Keratinocyte (primary cell): ENCODE measurements around the gene GCNT4. TPM values are rescaled to one million over a fixed set of nuclear protein-coding genes. Genes with fewer than 3 reads are reported as not detected.

ENCODE experiments used
- DNase-seq: peaks from one replicate; pipeline ENCODE4 v3.0.0-alpha.2; 2011; ENCODE audit warnings: low read depth, missing footprints, low spot score
- FAIRE-seq: peaks from 2 replicates; lab custom pipeline; 2011; peaks lifted over from hg19 to GRCh38; lab: Jason Lieb, UNC
- H2AFZ ChIP-seq: 2 replicates; pipeline ENCODE4 v1.6.0; 2012; ENCODE audit warnings: low read length, control low read depth, inconsistent platforms; ENCODE audit not compliant: control insufficient read depth
- H3K27ac ChIP-seq: 2 replicates; pipeline ENCODE4 v1.5.1; 2011; ENCODE audit warnings: low read length; ENCODE audit not compliant: control insufficient read depth, insufficient read depth
- H3K27me3 ChIP-seq: 3 replicates; pipeline ENCODE4 v1.6.0; 2011; ENCODE audit warnings: low read length; ENCODE audit not compliant: control insufficient read depth, insufficient read depth; ENCODE audit errors: extremely low read depth
- H3K36me3 ChIP-seq, 2 experiments: 2 replicates in 1 of 2; 3 replicates in 1 of 2; pipeline ENCODE4 v1.5.1; 2011; ENCODE audit warnings: low read length in 2 of 2, mild to moderate bottlenecking in 1 of 2; ENCODE audit not compliant: control insufficient read depth in 2 of 2, insufficient read depth in 2 of 2; ENCODE audit errors: extremely low read depth in 1 of 2
- H3K4me1 ChIP-seq: 3 replicates; pipeline ENCODE4 v1.5.1; 2011; ENCODE audit warnings: low read length; ENCODE audit not compliant: control insufficient read depth, insufficient read depth; ENCODE audit errors: extremely low read depth
- H3K4me2 ChIP-seq: 3 replicates; pipeline ENCODE4 v1.6.0; 2011; ENCODE audit warnings: low read depth, low read length; ENCODE audit not compliant: control insufficient read depth, insufficient read depth; ENCODE audit errors: extremely low read depth
- H3K4me3 ChIP-seq, 3 experiments: fragments of 200-600 bp in 1 of 3; sonication (generic) in 1 of 3; 2 replicates in 2 of 3; 3 replicates in 1 of 3; pipeline ENCODE4 v1.5.1; 2011 to 2016; ENCODE audit warnings: low read length in 3 of 3, mild to moderate bottlenecking in 3 of 3, control low read depth in 2 of 3, inconsistent platforms in 1 of 3, low read depth in 1 of 3, mixed read lengths in 1 of 3, mixed run types in 1 of 3, moderate library complexity in 1 of 3; ENCODE audit not compliant: control insufficient read depth in 2 of 3, insufficient read depth in 2 of 3; ENCODE audit errors: extremely low read depth in 1 of 3
- H3K79me2 ChIP-seq: 2 replicates; pipeline ENCODE4 v1.6.0; 2012; ENCODE audit warnings: low read length; ENCODE audit not compliant: control insufficient read depth, insufficient read depth
- H3K9ac ChIP-seq: 3 replicates; pipeline ENCODE4 v1.6.0; 2011; ENCODE audit warnings: low read length; ENCODE audit not compliant: control insufficient read depth, insufficient read depth; ENCODE audit errors: extremely low read depth
- H3K9me1 ChIP-seq: 3 replicates; pipeline ENCODE4 v1.6.0; 2011; ENCODE audit warnings: low read length; ENCODE audit not compliant: control insufficient read depth, insufficient read depth; ENCODE audit errors: extremely low read depth
- H3K9me3 ChIP-seq: 2 replicates; pipeline ENCODE4 v1.5.1; 2012; ENCODE audit warnings: low read depth, low read length; ENCODE audit not compliant: control insufficient read depth
- H4K20me1 ChIP-seq: 3 replicates; pipeline ENCODE4 v1.6.0; 2011; ENCODE audit warnings: low read length; ENCODE audit not compliant: control insufficient read depth, insufficient read depth; ENCODE audit errors: extremely low read depth
- EZH2 ChIP-seq: IDR thresholded peaks from one replicate; pipeline ENCODE4 v1.6.1; 2012; ENCODE audit warnings: inconsistent platforms, mild to moderate bottlenecking, low read length, moderate library complexity
- dilution Hi-C: fragments of 300-500 bp; cut with MboI; formaldehyde crosslinking; loops from one replicate; pipeline ENCODE4 v1.7.0; 2020; ENCODE audit warnings: low sequenced_read_pairs; ENCODE audit not compliant: extremely low pct_ligation_motif_present
- polyA plus RNA-seq, 5 experiments: library from polyadenylated mRNA; depleted of rRNA in 3 of 5; stranded (reverse) in 3 of 5; stranded (forward) in 1 of 5; unstranded in 1 of 5; fragments of >200 nt; gene quantifications; 1 replicate in 1 of 5; 2 replicates in 3 of 5; 3 replicates in 1 of 5; pipeline versions ENCODE4 v1.2.1 to v1.2.3, GENCODE V29; 2011 to 2012; ENCODE audit warnings: missing spikeins in 2 of 5, low read depth in 1 of 5, low replicate concordance in 1 of 5
- TF ChIP-seq, protein P1 (sequence below), 3 experiments: IDR thresholded peaks in 1 of 3; conservative IDR thresholded peaks in 1 of 3; optimal IDR thresholded peaks in 1 of 3; 2 replicates in 2 of 3; 3 replicates in 1 of 3; pipeline versions ENCODE3 to v1.5.1; 2011; ENCODE audit warnings: low read length in 3 of 3, mild to moderate bottlenecking in 3 of 3, moderate library complexity in 2 of 3, control low read depth in 1 of 3, inconsistent platforms in 1 of 3; ENCODE audit not compliant: insufficient read depth in 2 of 3; ENCODE audit errors: extremely low read depth in 1 of 3

Gene GCNT4
- polyA plus RNA-seq, 1 donor (not counting 4 experiments of a cell fraction or from before 2014, with no cell fraction given), result 3.2 TPM

DNA sequence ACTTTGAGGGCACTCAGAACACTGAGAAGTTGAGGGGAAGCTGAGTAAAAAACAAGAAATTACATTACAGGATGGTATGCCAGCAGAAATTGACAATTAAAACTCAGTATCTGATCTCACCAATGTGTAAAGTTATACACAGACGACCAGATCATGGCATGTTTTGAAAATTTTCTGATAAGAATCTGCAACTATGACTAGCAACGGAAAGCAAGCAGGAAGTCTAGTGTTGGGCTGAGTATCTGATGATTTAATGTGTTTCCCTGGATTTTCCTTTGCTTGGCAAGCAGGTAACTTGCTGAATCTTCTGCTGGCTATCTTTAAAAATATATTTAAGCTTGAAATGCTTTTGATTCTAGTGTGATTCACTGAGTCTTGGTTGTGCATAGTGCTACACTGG lies 5.2 kb upstream of the GCNT4 start:
- DNase-seq (no peak), FAIRE-seq (peak; percentile 68)
- Histone ChIP-seq H2AFZ (peak overlapping the region; percentile 24), H4K20me1 (no peaks in the 10 kb centered on the region), H3K9me1 (no peaks in the 10 kb centered on the region), H3K27me3 (no peaks in the 10 kb centered on the region), H3K4me3 (no peak overlapping the region), H3K27ac (no peak overlapping the region), H3K4me1 (peaks cover 10% of the 10 kb centered on the region), H3K4me2 (no peak overlapping the region), H3K9me3 (no peaks in the 10 kb centered on the region), H3K36me3 (no peaks in the 10 kb centered on the region), H3K79me2 (no peaks in the 10 kb centered on the region), H3K9ac (no peak overlapping the region)
- dilution Hi-C loops, result no loop called here
- TF ChIP-seq, protein P1, sequence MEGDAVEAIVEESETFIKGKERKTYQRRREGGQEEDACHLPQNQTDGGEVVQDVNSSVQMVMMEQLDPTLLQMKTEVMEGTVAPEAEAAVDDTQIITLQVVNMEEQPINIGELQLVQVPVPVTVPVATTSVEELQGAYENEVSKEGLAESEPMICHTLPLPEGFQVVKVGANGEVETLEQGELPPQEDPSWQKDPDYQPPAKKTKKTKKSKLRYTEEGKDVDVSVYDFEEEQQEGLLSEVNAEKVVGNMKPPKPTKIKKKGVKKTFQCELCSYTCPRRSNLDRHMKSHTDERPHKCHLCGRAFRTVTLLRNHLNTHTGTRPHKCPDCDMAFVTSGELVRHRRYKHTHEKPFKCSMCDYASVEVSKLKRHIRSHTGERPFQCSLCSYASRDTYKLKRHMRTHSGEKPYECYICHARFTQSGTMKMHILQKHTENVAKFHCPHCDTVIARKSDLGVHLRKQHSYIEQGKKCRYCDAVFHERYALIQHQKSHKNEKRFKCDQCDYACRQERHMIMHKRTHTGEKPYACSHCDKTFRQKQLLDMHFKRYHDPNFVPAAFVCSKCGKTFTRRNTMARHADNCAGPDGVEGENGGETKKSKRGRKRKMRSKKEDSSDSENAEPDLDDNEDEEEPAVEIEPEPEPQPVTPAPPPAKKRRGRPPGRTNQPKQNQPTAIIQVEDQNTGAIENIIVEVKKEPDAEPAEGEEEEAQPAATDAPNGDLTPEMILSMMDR (optimal IDR thresholded peaks at IDR 0.05 in 1 of 3, IDR thresholded peaks at IDR 0.05 in 1 of 3, conservative IDR thresholded peaks at IDR 0.05 in 1 of 3; ENCODE audit: extremely low read depth in 1 of 3, insufficient read depth in 2 of 3, low read length in 3 of 3), result no peak
- TF ChIP-seq EZH2, result no peak

DNA sequence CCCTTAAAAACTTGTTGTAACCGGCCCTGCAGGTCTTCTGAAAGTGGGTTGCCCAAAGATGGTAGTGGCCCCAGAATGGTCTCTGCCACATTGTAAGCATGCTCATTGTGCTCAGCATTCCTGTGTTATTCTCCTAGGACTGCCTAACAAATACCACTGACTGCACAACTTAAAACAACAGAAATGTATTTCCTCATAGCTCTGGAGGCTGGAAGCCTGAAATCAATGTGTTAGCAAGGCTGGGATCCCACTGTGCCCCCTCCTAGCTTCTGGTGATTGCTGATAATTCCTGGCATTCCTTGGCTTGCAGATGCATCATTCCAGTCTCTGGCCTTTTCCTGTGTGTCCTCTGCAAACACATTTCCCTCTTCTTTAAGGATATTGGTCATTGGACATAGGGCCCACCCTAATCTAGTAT lies 3.4 kb upstream of the GCNT4 start:
- Histone ChIP-seq H3K9me1 (no peaks in the 10 kb centered on the region), H3K79me2 (peaks cover 6% of the 10 kb centered on the region), H3K27me3 (no peaks in the 10 kb centered on the region), H4K20me1 (no peaks in the 10 kb centered on the region), H3K4me3 (no peak overlapping the region), H3K4me2 (no peak overlapping the region), H3K9ac (no peak overlapping the region), H3K27ac (no peak overlapping the region), H3K36me3 (no peaks in the 10 kb centered on the region), H3K4me1 (peaks cover 22% of the 10 kb centered on the region), H2AFZ (no peak overlapping the region), H3K9me3 (no peaks in the 10 kb centered on the region)
- dilution Hi-C loops, result no loop called here
- no peak for DNase-seq
- FAIRE-seq, result no peak
- TF ChIP-seq, protein P1 (optimal IDR thresholded peaks at IDR 0.05 in 1 of 3, IDR thresholded peaks at IDR 0.05 in 1 of 3, conservative IDR thresholded peaks at IDR 0.05 in 1 of 3; ENCODE audit: extremely low read depth in 1 of 3, insufficient read depth in 2 of 3, low read length in 3 of 3), result no peak
- TF ChIP-seq EZH2, result no peak
